GM21786 (cell line): Measurements from ENCODE around the gene TRUB2.
"Not testable (repeated sequence)": the region's sequence is repeated elsewhere in the genome, so short reads cannot be mapped to it uniquely, and the experiment has no call there.

Source experiments
- ATAC-seq: cut with Tn5 transposase; IDR thresholded peaks from one replicate; pipeline ENCODE4 v1.9.1; 2021; ENCODE audit not compliant: unreplicated experiment

TRUB2 gene

DNA sequence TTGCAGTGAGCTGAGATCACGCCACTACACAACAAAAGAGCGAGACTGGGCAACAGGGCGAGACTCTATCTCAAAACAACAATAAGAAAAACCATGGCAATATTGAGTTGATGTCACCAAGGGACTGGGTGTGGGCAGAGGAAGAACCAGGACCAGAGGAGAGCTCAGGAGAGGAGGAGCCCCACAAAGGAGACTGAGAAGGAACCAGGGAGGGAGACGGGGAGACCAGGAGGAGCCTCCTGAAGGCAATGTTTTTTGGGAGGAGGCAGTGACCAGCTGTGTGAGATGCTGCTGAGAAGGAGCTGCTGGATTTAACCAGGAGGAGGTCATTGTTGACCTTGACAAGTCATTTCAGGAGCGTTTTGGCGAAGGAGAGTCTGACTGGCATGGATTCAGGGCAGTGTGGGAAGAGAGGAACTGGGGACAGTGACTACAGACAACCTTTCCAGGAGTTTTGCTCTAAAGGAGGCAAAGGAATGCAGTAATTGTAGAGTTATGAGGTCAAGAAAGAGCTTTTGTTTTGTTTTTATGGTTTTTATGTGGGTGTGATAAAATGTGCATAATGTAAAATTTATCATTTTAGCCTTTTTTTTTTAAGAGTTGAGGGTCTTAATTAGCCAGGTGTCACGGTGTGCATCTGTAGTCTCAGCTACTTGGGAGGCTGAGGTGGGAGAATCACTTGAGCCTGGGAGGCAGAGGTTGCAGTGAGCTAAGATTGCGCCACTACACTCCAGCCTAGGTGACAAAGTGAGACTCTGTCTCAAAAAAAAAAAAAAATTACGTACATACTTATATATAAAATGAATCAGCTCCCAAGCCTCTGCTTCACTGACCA lies 17.9 kb downstream of the TRUB2 start:
- no peak for ATAC-seq

DNA sequence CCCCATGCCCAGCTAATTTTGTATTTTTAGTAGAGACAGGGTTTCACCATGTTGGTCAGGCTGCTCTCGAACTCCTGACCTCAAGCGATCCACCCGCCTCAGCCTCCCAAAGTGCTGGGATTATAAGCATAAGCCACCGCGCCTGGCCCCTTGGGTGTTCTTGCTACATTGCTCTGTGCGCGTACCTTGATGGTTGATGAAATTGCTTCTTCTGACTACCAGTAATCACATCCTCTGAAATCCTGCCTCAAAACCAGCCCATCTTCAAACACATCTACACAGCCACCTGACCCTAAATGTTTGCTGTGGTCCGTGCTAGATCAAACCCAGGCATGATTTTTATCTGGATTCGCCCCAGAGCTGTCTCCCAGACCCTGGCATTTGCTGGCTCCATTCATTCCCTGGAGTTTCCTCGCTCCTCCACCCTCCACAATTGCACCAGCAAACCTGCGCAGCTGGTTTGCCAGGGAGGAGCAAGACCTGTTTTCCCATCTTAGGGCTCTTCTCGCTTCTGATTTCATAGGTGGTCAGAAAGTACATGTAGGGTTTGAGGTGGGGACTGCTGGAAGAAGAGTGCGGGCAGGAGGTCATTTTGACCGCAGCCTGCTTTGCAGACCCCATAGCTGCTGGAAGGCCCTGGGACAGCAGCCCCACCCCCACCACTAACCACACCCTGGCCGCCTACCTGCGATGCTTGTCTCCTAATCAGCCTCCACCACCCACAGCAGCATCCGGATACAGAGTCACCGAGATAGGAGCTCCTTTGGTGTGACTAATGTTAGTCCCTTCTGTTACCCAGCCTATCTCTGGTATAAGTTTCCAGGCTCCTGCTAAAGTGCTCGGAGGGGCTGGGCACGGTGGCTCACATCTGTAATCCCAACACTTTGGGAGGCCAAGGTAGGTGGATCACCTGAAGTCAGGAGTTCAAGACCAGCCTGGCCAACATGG lies 23.4 kb downstream of the TRUB2 start:
- no peak for ATAC-seq

DNA sequence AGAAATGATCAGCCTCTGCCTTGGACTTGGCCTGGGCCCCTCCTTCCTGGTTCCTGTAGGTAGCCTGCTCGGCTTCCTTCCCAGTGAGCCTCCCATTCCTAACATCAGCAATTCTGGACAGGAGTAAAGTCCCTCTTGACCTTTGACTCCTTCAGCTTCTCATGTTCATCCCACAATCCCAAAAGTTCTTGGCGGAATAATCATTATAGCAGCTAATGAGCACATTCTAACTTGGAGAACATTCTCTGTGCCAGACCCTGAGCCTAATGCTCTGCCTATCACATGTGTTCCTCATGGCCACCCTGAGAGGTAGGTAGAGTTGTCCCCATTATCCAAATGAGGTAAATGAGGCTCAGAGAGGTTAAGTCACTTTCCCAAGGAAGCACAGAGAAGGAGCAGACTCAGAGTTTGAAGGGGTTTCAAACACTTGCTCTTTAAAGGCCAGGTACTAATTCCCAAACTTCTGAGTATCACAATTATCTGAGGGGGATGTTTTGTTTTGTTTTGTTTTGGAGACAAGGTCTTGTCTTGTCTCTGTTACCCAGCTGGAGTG lies 24.9 kb downstream of the TRUB2 start:
- no peak for ATAC-seq

DNA sequence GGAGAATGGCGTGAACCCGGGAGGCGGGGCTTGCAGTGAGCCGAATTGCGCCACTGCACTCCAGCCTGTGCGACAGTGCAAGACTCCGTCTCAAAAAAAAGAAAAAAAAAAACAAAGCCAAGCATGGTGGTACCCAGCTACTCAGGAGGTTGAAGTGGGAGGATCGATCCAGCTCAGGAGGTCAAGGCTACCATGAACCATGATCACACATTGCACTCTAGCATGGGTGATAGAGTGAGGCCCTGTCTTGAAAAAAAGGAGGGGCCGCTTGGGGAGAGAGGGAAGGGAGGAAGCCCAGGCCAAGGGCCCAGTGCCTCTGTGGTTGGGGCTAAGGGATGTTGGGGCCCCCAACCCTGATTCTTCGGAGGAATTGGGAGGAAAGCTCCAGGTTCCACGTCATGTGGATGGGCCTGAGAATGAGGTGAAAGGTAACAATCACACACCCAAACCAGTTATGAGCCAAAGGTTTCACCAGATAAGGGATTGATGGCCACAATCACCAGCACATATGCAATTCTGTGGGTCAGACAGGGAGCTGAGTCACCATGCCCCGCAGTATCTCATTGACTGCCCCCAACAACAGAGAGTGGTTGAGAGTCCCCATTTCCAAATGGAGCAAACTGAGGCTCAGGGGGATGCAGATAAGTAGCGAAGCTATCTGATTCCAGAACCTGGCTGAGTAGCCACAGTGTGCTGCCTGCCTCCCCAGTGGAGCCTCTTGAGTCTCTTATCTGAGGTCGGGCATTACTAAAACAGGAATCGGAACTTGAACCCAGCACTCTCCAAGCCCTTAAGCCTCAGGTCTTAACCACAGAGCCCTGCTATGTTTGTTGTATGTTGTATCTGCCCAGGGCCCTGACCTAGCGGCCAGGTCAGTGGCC lies 25.7 kb downstream of the TRUB2 start:
- no peak for ATAC-seq

DNA sequence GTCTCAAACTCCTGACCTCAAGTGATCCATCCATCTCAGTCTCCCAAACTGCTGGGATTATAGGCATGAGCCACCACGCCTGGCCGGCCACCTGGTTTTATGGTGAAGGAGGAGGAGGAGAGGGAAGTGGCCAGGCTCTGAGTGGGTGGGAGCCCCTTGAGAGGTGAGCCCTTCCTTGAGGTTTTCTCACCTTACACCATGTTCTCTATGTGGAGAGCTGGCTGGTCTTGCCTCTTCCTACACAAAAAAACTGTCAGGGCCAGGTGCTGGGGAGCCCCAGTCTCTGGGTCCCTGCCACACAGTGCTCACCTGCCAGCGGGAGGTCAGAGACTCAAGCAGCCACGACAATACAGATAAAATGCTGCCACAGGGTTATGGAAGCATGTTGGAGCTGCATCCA lies 28.1 kb downstream of the TRUB2 start:
- no peak for ATAC-seq

DNA sequence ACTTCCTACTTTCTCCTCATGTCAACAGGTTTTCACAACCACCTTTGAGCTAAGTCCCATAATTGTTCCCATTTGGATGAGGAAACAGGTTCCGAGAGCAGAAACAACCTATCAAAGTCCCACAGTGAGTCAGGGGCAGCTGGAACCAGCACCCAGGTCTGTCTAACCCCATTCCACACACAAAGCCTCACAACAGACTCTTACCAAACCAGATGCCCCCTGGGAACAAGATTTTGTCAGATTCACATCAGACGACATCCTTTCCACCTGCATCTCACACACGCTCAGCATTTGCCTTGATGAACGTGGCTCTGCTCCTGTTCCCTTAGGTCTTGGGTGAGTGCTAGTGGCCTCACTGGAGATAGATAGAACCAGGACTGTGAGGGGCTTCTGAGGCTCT lies 29.2 kb downstream of the TRUB2 start:
- ATAC-seq: no peak

DNA sequence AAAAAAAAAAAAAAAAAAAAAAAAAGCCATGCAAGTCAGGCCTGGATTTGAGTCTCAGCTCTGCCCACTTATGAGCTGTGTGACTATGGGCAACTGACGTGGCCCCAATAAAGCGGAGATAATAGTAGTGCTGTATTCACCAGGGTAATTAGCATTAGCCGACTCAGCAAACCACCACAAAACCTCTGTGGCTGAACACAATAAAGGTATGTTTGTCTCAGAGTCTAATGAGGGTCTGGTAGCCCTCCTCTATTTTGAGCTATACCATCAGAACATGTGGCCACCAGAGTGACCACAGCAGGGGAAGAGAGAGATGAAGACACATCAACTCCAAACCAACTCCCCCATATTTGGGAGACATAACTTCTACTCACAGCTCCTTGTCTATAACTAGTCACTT lies 30.2 kb downstream of the TRUB2 start:
- ATAC-seq: no peak

DNA sequence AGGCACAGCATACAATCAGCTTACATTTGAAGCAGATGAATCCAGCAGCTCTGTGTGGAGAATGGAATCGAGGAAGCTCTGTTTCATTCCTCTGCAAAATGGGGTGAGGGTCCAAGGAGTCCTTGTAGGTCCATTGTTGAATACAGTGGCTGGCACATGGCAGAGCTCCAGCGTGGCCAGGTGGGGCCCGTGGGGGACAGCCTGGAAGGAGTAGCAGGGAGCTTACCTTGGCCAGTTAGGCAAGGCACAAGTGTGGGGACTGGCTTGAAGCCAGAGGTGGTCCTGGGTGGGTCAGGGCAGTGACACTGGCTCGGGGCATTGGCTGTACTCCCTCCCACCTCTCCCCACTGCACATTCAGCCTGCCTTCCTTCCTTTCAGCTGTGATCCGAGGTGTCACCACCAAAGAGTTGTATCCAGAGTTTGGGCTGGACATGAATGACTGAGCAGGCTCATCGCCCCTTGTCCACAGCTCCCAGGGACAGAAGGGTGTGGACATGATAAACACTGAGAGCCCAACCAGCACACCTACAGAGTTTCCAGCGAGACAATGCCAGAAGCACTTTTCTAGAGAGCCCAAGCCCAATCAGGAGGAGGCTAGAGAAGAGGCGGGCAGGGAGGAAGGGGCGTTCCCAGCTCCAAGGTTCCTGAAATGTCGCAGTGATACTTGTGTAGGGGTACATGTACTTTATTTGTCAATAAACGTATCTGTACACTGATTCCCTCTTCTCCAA lies 33.8 kb downstream of the TRUB2 start:
- ATAC-seq: no peak

DNA sequence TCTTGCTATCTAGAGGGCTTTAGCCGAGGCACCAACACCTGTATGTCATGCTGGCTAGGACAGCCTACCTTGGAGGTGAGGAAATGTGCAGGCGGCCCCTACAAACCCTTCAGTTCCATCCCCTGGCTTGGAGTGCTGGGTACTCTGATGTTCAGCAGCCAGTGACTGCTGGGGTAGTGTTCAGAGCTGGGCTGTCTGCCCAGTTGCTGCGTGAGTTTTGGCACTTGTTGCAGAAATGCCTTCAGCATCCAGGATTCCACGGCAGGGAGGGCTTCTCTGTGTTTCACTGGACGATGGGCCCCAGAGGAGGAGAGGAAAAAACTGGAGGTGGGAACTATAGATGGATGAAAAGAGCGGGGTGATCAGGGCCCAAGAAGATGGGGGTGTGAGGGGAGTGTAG lies 35.8 kb downstream of the TRUB2 start:
- no peak for ATAC-seq

DNA sequence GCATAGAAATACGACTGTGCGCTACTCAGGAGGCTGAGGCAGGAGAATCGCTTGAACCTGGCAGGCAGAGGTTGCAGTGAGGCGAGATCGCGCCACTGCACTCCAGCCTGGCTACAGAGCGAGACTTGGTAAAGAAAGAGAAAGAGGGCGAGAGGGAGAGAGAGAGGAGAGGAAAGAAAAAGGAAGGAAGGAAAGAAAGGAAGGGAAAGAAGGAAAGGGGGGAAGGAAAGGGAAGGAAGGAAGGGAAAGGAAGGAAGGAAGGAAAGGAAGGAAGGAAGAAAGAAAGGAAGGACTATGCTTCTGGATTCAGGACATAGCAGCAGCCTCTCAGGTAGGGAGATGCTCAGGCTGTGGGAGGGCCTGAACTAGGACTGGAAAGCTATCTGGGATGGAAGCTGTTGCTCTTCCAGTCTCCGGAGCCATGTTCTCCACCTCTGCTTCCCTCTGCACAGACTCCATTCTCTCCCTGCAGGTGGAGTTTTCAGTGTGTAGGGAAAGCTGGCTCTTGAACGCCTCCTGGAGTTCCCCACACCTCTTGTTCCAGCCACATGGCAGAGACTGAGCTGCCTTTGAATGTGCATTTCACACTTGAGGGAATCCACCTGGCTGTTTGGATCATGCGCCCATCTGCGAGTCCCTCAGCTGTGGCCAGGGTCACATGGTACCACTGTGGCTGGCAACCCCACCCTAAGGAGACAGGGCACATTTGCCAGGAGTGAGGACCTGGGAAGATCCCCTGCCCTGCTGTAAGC lies 37.0 kb downstream of the TRUB2 start:
- ATAC-seq: no peak

DNA sequence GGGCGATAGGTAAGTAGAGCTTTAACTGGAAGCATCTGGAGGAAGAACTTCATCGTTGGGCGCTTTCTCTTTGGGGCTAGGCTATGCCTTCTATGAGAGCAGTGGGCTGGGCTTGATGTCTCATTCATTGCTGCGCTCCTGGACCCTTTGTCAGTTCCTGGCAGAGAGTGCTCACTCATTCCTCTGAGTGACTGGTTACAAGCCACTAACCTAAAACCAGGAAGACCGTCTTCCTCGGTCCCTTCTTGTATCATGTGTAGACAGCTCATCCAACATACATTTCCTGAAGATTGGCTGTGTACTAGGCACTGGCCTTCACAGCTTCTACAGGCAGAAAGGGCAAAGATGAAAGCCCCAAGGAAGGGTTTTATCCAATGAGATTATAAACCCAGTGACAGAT lies 39.7 kb downstream of the TRUB2 start:
- no peak for ATAC-seq

DNA sequence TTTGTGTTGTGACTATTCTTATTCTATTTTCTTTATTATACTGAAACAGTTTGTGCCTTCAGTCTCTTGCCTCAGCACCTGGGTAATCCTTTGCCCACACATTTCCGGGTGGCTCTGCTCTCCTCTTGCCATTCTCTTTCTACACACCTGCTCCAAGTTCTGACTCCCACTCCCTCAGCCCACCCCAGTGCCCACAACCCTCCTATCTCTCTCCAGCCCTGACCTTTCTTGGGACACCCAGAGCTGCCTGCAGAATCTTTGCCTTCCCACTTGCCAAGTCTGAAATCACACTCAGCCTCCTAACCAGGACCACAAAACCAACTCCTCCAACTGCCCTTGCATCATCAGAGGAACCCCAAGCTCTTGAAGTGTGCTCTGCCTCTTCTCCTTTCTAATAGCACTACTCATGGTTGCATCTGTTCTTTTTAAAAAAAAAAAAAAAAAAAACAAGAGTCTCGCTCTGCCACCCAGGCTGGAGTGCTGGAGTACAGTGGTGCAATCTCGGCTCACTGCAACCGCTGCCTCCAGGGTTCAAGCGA lies 42.1 kb downstream of the TRUB2 start:
- no peak for ATAC-seq

DNA sequence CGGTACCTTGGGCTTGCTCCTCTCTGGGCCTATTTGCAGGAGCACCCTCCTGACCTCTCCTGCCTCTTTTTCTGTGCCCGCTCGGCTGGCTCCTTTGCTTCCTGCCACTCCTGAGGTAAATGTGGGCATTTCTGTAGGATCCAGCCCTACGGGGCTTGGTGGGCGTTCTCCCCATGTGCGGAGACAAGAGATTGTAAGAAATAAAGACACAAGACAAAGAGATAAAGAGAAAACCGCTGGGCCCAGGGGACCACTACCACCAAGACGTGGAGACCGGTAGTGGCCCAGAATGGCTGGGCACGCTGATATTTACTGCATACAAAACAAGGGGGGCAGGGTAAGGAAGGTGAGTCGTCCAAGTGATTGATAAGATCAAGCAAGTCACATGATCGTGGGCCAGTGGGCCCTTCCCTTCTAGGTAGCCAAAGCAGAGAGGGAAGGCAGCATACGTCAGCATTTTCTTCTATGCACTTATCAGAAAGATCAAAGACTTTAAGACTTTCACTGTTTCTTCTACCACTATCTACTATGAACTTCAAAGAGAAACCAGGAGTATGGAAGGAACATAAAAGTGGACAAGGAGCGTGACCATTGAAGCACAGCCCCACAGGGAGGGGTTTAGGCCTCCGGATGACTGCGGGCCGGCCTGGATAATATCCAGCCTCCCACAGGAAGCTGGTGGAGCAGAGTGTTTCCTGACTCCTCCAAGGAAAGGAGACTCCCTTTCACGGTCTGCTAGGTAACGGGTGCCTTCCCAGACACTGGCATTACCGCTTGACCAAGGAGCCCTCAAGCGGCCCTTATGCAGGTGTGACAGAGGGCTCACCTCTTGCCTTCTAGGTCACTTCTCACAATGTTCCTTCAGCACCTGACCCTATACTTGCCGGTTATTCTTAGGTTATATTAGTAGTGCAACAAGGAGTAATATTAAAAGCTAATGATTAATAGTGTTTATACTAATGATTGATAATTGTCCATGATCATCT lies 42.9 kb downstream of the TRUB2 start:
- not testable (repeated sequence) for ATAC-seq

DNA sequence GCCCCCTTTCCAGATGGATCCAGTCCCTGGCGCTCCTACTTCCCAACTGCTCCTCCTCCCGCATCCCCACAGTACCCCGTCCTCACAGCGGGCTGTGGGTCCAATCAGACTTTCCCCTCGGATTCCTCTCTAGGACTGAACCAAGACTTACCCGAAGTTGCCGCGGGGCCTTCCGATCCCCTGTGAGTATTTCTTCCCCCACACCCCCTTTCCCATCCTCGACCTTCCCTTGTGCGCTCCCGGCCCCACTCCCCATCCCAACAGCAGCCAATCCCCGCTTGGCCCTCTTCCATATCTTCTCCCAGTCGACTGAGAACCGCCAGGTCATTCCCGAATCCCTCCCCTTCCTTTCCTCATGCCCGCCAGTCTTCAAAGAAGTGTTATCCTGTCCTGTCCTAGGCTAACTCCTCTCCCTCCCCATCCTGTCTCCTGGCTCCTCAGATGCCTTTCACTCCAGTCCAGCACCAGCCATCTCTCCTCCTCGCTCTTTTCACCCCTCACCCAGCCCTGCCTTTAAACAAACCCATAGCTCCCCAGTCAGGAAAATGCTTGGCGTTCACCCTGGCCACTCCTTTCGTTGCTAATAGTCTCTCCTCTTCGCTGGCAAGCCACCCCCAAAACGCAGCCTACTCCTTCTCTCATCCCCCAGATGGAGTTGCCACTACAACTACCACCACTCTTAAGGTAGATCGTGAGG lies 45.5 kb downstream of the TRUB2 start:
- ATAC-seq: no peak

DNA sequence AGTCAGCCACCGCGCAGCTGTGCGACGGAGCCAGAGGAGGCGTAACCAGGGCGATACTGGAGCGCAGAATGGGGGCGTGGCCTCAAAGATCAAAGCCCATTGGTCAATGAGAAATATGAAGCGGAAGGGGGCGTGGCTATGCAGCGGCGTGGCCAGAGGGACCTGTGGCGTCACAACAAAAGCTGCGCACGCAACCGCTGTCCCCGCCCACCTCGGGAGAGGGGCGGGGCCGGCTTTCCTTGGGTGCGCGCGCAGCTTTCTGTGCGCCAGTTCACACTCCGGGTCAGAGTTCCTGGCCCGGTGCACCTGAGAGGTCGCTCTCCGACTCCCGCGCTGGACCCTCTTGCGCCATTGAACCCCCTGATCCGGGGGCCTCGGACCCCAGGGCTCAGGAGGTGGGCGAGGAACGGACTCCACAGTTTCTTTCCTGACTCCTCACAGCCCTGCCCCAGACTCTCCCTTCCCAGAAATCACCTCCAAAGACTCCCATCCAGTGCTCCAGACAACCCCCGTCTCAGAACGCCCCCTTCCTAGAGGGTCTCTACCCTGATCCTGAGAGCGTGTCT lies 46.2 kb downstream of the TRUB2 start, which contains the start of gene SWI5:
SWI5 (plus strand) TSS at position 269 of the 566 bp plus-strand sequence.
- peak; percentile 96 for ATAC-seq

DNA sequence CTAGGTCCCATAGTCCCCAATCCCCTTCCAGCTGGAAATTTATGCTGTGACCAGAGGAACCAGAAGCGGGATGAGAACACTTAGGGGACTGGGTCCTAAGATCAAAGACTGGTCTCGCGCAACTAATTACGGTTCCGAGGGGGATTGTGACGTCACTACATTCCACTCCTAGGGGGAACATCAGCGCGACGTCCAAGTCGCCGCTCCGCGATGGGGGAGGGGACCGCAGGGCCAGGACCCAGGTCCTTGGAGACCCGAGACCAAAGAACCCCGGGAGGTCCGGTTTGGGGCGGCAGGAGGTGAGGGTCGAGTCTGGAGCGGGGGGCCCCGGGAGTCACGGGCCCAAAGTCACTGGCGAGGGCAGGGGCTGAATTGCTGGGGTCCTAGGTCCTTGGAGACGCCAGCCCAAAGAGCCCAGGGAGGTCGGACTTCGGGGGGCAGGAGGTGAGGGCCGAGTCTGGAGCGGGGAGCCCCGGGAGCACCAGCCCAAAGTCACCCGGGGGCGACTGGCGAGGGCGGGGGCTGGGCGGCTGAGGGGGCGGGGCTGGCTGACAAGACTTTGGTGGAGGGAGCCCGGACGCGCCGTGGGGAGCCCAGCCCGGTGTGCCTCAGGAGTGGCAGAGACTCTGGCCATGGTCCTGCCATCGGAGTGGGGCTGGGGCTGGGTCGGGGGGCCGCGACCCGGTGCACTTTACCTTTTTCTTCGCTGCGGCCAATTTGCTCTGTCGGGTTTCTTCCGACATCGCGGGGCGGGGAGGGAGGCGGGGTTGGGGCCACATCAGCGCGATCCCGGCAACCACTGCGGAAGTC lies 46.8 kb downstream of the TRUB2 start, which contains the start of gene GOLGA2:
GOLGA2 (minus strand) TSS at position 810 of the 810 bp plus-strand sequence; CDS start at position 779, 31 bp downstream.
- peak; percentile 39 for ATAC-seq
